ENCODE results near the gene CLIP2.

CLIP2 gene

DNA sequence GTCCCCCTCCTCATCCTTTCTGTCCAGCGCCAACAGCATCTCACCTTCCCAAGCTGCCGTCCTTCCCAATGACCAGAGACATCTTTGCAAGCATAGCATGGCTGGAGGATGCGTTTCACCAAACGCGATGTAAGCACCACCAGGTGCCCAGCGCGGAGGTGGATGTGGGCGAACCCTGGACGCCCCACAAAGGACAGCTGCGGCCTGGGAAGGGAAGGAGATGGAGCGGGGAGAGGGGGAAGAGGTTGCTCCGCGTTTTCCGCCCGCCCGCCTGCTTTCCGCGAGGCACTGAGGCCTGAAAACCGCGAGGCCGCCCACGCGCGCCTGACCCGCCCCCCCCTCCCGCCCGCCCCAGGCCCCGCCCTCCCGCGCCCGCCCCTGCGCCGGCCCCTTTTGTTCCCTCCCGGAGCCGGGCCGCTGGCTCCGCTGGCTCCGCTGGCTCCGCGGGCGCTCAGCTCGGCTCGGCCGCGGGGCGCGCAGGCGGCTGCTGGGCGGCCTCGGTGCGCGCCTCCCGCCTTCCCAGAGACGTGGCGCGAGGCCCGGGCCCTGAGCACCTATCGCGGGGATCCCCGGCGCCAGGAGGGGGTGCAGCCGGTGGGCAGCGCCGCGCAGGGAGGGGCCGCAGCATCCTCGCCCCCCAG lies at the start of gene CLIP2 (continued):
- TF ChIP-seq, protein P1, sequence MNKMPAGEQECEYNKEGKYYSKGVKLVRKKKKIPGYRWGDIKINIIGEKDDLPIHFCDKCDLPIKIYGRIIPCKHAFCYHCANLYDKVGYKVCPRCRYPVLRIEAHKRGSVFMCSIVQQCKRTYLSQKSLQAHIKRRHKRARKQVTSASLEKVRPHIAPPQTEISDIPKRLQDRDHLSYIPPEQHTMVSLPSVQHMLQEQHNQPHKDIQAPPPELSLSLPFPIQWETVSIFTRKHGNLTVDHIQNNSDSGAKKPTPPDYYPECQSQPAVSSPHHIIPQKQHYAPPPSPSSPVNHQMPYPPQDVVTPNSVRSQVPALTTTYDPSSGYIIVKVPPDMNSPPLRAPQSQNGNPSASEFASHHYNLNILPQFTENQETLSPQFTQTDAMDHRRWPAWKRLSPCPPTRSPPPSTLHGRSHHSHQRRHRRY (tag by site-specific recombination; IDR thresholded peaks at IDR 0.05), result no peak
- TF ChIP-seq ZNF366 (tag by site-specific recombination; conservative IDR thresholded peaks at IDR 0.05), result no peak
- 0 out of 2 replicates have a peak, but pooled peaks have one; percentile 34 for TF ChIP-seq IKZF3 (tag by site-specific recombination; IDR thresholded peaks at IDR 0.05)
- TF ChIP-seq ZSCAN30 (tag by site-specific recombination; IDR thresholded peaks at IDR 0.05), result 0 out of 2 replicates have a peak, but pooled peaks have one; percentile 50
- TF ChIP-seq, protein P2, sequence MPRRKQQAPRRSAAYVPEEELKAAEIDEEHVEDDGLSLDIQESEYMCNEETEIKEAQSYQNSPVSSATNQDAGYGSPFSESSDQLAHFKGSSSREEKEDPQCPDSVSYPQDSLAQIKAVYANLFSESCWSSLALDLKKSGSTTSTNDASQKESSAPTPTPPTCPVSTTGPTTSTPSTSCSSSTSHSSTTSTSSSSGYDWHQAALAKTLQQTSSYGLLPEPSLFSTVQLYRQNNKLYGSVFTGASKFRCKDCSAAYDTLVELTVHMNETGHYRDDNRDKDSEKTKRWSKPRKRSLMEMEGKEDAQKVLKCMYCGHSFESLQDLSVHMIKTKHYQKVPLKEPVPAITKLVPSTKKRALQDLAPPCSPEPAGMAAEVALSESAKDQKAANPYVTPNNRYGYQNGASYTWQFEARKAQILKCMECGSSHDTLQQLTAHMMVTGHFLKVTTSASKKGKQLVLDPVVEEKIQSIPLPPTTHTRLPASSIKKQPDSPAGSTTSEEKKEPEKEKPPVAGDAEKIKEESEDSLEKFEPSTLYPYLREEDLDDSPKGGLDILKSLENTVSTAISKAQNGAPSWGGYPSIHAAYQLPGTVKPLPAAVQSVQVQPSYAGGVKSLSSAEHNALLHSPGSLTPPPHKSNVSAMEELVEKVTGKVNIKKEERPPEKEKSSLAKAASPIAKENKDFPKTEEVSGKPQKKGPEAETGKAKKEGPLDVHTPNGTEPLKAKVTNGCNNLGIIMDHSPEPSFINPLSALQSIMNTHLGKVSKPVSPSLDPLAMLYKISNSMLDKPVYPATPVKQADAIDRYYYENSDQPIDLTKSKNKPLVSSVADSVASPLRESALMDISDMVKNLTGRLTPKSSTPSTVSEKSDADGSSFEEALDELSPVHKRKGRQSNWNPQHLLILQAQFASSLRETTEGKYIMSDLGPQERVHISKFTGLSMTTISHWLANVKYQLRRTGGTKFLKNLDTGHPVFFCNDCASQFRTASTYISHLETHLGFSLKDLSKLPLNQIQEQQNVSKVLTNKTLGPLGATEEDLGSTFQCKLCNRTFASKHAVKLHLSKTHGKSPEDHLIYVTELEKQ (tag by site-specific recombination; IDR thresholded peaks at IDR 0.05; ENCODE audit: borderline replicate concordance), result no peak
- no peak for TF ChIP-seq ZNF623 (tag by site-specific recombination; IDR thresholded peaks at IDR 0.05)

DNA sequence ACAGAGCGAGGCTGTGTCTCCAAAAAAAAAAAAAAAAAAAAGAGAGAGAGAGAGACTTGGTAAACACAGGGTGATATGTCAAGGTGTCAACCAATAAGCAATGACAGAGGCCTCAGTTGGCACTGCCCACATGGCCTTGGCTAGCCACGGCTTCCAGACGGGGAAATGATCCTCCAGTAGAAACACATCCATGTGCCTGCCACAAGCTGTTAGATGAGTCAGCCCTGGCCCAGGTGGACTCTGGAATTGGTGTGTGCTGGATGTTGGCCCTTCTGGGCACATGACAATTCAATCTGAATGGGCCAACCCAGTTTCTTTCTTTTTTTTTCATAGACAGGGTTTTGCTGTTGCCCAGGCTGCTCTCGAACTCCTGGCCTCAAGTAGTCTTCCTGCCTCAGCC lies 48.7 kb upstream of the CLIP2 start:
- Histone ChIP-seq H3K27ac (ENCODE audit: extremely low read depth, low read depth, low read length) (no peak overlapping the region), H3K9me3 (ENCODE audit: control insufficient read depth, insufficient read depth, low read depth, low read length) (no peaks in the 10 kb centered on the region), H3K4me3 (ENCODE audit: low read depth, low read length) (no peak overlapping the region), H3K36me3 (ENCODE audit: control insufficient read depth in 2 of 2, insufficient read depth in 1 of 2, low read length in 2 of 2) (peaks cover 69 to 77% of the 10 kb centered on the region in 2 experiments), H3K4me1 (ENCODE audit: control insufficient read depth, insufficient read depth, low read length) (no peaks in the 10 kb centered on the region)
- CTCF ChIA-PET, result no interaction called here
- POLR2A ChIA-PET, result interaction anchor here (0.6 kb wide), 1 partner anchor 17 kb away, joined by 3 read pairs; no protein-coding TSS in a partner anchor
- TF ChIP-seq TRIM28 (IDR thresholded peaks at IDR 0.05; ENCODE audit: borderline replicate concordance, low read length), result no peak
- TF ChIP-seq, protein P3, sequence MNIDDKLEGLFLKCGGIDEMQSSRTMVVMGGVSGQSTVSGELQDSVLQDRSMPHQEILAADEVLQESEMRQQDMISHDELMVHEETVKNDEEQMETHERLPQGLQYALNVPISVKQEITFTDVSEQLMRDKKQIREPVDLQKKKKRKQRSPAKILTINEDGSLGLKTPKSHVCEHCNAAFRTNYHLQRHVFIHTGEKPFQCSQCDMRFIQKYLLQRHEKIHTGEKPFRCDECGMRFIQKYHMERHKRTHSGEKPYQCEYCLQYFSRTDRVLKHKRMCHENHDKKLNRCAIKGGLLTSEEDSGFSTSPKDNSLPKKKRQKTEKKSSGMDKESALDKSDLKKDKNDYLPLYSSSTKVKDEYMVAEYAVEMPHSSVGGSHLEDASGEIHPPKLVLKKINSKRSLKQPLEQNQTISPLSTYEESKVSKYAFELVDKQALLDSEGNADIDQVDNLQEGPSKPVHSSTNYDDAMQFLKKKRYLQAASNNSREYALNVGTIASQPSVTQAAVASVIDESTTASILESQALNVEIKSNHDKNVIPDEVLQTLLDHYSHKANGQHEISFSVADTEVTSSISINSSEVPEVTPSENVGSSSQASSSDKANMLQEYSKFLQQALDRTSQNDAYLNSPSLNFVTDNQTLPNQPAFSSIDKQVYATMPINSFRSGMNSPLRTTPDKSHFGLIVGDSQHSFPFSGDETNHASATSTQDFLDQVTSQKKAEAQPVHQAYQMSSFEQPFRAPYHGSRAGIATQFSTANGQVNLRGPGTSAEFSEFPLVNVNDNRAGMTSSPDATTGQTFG (tag by site-specific recombination; IDR thresholded peaks at IDR 0.05; ENCODE audit: borderline replicate concordance), result no peak

DNA sequence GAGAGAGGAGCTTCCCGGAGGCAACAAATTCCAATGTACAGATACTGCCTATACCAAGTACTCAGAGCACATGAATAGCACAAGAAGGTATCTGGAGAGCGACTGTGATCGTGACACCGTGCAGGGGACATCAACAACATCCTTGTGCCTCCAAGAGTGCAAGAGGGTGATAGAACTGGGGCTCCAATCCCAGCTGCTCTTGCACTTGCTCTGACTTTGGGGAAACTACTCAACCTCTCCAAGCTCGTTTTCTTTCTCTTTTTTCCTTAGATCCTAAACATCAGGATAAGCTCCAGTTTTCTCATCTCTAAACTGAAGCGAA lies 47.1 kb upstream of the CLIP2 start:
- no peaks in the 10 kb centered on the region for H3K9me3 ChIP-seq (ENCODE audit: control insufficient read depth, insufficient read depth, low read depth, low read length)
- peaks cover 2% of the 10 kb centered on the region; the same call in 1 of the 2 replicates for H3K4me1 ChIP-seq (ENCODE audit: control insufficient read depth, insufficient read depth, low read length)
- ChIA-PET CTCF (interaction anchor here (0.6 to 1.1 kb wide), 5 partner anchors 16 to 379 kb away, joined by 3 to 5 read pairs (median 4); no protein-coding TSS in a partner anchor), POLR2A (interaction anchor here (1.0 to 1.1 kb wide), 3 partner anchors 9 to 190 kb away, joined by 3 to 4 read pairs (median 4); no protein-coding TSS in a partner anchor)
- H3K36me3 ChIP-seq (ENCODE audit: control insufficient read depth in 2 of 2, insufficient read depth in 1 of 2, low read length in 2 of 2), result peaks cover 66 to 70% of the 10 kb centered on the region in 2 experiments
- H3K4me3 ChIP-seq (ENCODE audit: low read depth, low read length), result no peak overlapping the region
- no peak overlapping the region for H3K27ac ChIP-seq (ENCODE audit: extremely low read depth, low read depth, low read length)
- TF ChIP-seq ZNF76 (tag by site-specific recombination; IDR thresholded peaks at IDR 0.05; ENCODE audit: borderline replicate concordance, low read depth), result no peak
- TF ChIP-seq, protein P4, sequence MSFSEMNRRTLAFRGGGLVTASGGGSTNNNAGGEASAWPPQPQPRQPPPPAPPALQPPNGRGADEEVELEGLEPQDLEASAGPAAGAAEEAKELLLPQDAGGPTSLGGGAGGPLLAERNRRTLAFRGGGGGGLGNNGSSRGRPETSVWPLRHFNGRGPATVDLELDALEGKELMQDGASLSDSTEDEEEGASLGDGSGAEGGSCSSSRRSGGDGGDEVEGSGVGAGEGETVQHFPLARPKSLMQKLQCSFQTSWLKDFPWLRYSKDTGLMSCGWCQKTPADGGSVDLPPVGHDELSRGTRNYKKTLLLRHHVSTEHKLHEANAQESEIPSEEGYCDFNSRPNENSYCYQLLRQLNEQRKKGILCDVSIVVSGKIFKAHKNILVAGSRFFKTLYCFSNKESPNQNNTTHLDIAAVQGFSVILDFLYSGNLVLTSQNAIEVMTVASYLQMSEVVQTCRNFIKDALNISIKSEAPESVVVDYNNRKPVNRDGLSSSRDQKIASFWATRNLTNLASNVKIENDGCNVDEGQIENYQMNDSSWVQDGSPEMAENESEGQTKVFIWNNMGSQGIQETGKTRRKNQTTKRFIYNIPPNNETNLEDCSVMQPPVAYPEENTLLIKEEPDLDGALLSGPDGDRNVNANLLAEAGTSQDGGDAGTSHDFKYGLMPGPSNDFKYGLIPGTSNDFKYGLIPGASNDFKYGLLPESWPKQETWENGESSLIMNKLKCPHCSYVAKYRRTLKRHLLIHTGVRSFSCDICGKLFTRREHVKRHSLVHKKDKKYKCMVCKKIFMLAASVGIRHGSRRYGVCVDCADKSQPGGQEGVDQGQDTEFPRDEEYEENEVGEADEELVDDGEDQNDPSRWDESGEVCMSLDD (tag by site-specific recombination; IDR thresholded peaks at IDR 0.05), result no peak
- TF ChIP-seq ZNF221 (tag by site-specific recombination; IDR thresholded peaks at IDR 0.05; ENCODE audit: borderline replicate concordance), result no peak
- no peak for TF ChIP-seq GFI1B (tag by site-specific recombination; IDR thresholded peaks at IDR 0.05)
- no peak for TF ChIP-seq ZNF704 (tag by site-specific recombination; IDR thresholded peaks at IDR 0.05)
- no peak for TF ChIP-seq ZNF112 (tag by site-specific recombination; IDR thresholded peaks at IDR 0.05)
- no peak for TF ChIP-seq ZNF302 (tag by site-specific recombination; IDR thresholded peaks at IDR 0.05; ENCODE audit: low read depth)
- no peak for TF ChIP-seq KLF7 (tag by site-specific recombination; IDR thresholded peaks at IDR 0.05; ENCODE audit: borderline replicate concordance)
- TF ChIP-seq, protein P5, sequence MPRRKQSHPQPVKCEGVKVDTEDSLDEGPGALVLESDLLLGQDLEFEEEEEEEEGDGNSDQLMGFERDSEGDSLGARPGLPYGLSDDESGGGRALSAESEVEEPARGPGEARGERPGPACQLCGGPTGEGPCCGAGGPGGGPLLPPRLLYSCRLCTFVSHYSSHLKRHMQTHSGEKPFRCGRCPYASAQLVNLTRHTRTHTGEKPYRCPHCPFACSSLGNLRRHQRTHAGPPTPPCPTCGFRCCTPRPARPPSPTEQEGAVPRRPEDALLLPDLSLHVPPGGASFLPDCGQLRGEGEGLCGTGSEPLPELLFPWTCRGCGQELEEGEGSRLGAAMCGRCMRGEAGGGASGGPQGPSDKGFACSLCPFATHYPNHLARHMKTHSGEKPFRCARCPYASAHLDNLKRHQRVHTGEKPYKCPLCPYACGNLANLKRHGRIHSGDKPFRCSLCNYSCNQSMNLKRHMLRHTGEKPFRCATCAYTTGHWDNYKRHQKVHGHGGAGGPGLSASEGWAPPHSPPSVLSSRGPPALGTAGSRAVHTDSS (tag by site-specific recombination; IDR thresholded peaks at IDR 0.05), result no peak
- no peak for TF ChIP-seq ZNF776 (tag by site-specific recombination; IDR thresholded peaks at IDR 0.05; ENCODE audit: borderline replicate concordance)
- no peak for TF ChIP-seq ZNF214 (tag by site-specific recombination; IDR thresholded peaks at IDR 0.05; ENCODE audit: borderline replicate concordance)

Data from HEK293 (cell line).